Measurements from ENCODE around the gene PACRG.

- TF ChIP-seq POLR2A (IDR thresholded peaks at IDR 0.05; ENCODE audit: low read length), result no peak
- no peak for TF ChIP-seq GATA1 (IDR thresholded peaks at IDR 0.05; ENCODE audit: low read depth, low read length)
Measured at GRCh38 chr6:162868397-162868796, 140.6 kb downstream of the PACRG start.
